HG03064 (cell line): ENCODE measurements around the gene PTGER3.
"Not testable (repeated sequence)": the region's sequence is repeated elsewhere in the genome, so short reads cannot be mapped to it uniquely, and the experiment has no call there.

Experiments
- ATAC-seq: cut with Tn5 transposase; IDR thresholded peaks from one replicate; pipeline ENCODE4 v1.9.1; 2021; ENCODE audit warnings: low read depth; ENCODE audit not compliant: unreplicated experiment

The PTGER3 gene

GRCh38 chr1:71015745-71016144, 31.9 kb downstream of the PTGER3 start:
- no peak for ATAC-seq

GRCh38 chr1:71014178-71014579, 33.4 kb downstream of the PTGER3 start:
- ATAC-seq = no peak

GRCh38 chr1:71002709-71003475, 44.7 kb downstream of the PTGER3 start:
- no peak for ATAC-seq

GRCh38 chr1:71001624-71002023, 46.0 kb downstream of the PTGER3 start:
- no peak for ATAC-seq

- no peak for ATAC-seq
These were observed 49.8 kb downstream of the PTGER3 start for GRCh38 chr1:70997793-70998192.

GRCh38 chr1:70994753-70995268, 52.8 kb downstream of the PTGER3 start:
- no peak for ATAC-seq

GRCh38 chr1:70993798-70994197, 53.8 kb downstream of the PTGER3 start:
- ATAC-seq = no peak

GRCh38 chr1:70992521-70992920, 55.1 kb downstream of the PTGER3 start:
- no peak for ATAC-seq

- ATAC-seq = no peak
These were observed 57.0 kb downstream of the PTGER3 start for GRCh38 chr1:70990469-70991253.

GRCh38 chr1:70987497-70987896, 60.1 kb downstream of the PTGER3 start:
- no peak for ATAC-seq

GRCh38 chr1:70985776-70986225, 61.8 kb downstream of the PTGER3 start:
- ATAC-seq = not testable (repeated sequence)

GRCh38 chr1:70985278-70985677, 62.3 kb downstream of the PTGER3 start:
- not testable (repeated sequence) for ATAC-seq

- ATAC-seq = no peak
These were observed 67.3 kb downstream of the PTGER3 start for GRCh38 chr1:70980361-70980760.

GRCh38 chr1:70979881-70980280, 67.7 kb downstream of the PTGER3 start:
- ATAC-seq = no peak

- ATAC-seq = no peak
These were observed 68.3 kb downstream of the PTGER3 start for GRCh38 chr1:70979313-70979712.

- no peak for ATAC-seq
These were observed 69.0 kb downstream of the PTGER3 start for GRCh38 chr1:70978623-70979022.

- ATAC-seq = no peak
These were observed 70.0 kb downstream of the PTGER3 start for GRCh38 chr1:70977575-70977974.

- ATAC-seq = no peak
These were observed 70.6 kb downstream of the PTGER3 start for GRCh38 chr1:70977041-70977440.

GRCh38 chr1:70973754-70974153, 73.9 kb downstream of the PTGER3 start:
- no peak for ATAC-seq

GRCh38 chr1:70970407-70970806, 77.2 kb downstream of the PTGER3 start:
- no peak for ATAC-seq

GRCh38 chr1:70966018-70966638, 81.5 kb downstream of the PTGER3 start:
- ATAC-seq = no peak
